ENCODE measurements around the gene ASPG. TPM values are rescaled to one million over a fixed set of nuclear protein-coding genes. Genes with fewer than 3 reads are reported as not detected.

Gene ASPG
- polyA plus RNA-seq, 1 experiment, result not detected

- TF ChIP-seq CTCF (IDR thresholded peaks at IDR 0.05; ENCODE audit: low read depth, low read length), result no peak
- no peak overlapping the region for H3K4me3 ChIP-seq (ENCODE audit: low read depth, low read length)
- H3K27me3 ChIP-seq (ENCODE audit: control insufficient read depth, insufficient read depth, low read length), result peaks cover 2% of the 10 kb centered on the region
- DNase-seq (ENCODE audit: low read depth, low spot score), result no peak
- ChIA-PET CTCF (no interaction called here), POLR2A (no interaction called here)
- H3K27ac ChIP-seq (ENCODE audit: low read depth, low read length), result no peak overlapping the region
- no peaks in the 10 kb centered on the region; the same call in 1 of the 2 replicates for H3K9me3 ChIP-seq (ENCODE audit: control insufficient read depth, insufficient read depth, low read length)
Observed at GRCh38 chr14:104081261-104081835, 4.2 kb upstream of the ASPG start.

GRCh38 chr14:104081951-104082464 is 3.5 kb upstream of the ASPG start:
- H3K9me3 ChIP-seq (ENCODE audit: control insufficient read depth, insufficient read depth, low read length), result no peaks in the 10 kb centered on the region; the same call in 1 of the 2 replicates
- no peak overlapping the region for H3K4me3 ChIP-seq (ENCODE audit: low read depth, low read length)
- H3K27ac ChIP-seq (ENCODE audit: low read depth, low read length), result no peak overlapping the region
- H3K27me3 ChIP-seq (ENCODE audit: control insufficient read depth, insufficient read depth, low read length), result peaks cover 4% of the 10 kb centered on the region
- no peak for TF ChIP-seq CTCF (IDR thresholded peaks at IDR 0.05; ENCODE audit: low read depth, low read length)
- CTCF ChIA-PET, result no interaction called here
- POLR2A ChIA-PET, result no interaction called here
- no peak for DNase-seq (ENCODE audit: low read depth, low spot score)

GRCh38 chr14:104082807-104083206 is 2.7 kb upstream of the ASPG start:
- CTCF ChIA-PET, result no interaction called here
- no peak for TF ChIP-seq CTCF (IDR thresholded peaks at IDR 0.05; ENCODE audit: low read depth, low read length)
- Histone ChIP-seq H3K27me3 (ENCODE audit: control insufficient read depth, insufficient read depth, low read length) (peaks cover 4% of the 10 kb centered on the region), H3K4me3 (ENCODE audit: low read depth, low read length) (no peak overlapping the region), H3K9me3 (ENCODE audit: control insufficient read depth, insufficient read depth, low read length) (no peaks in the 10 kb centered on the region; the same call in 1 of the 2 replicates), H3K27ac (ENCODE audit: low read depth, low read length) (no peak overlapping the region)
- POLR2A ChIA-PET, result no interaction called here
- DNase-seq (ENCODE audit: low read depth, low spot score), result no peak

GRCh38 chr14:104084251-104085002 is 1.1 kb upstream of the ASPG start:
- no peak for DNase-seq (ENCODE audit: low read depth, low spot score)
- CTCF ChIA-PET, result interaction anchor here (1.4 kb wide), 1 partner anchor 9 kb away, joined by 4 read pairs; no protein-coding TSS in a partner anchor
- H3K9me3 ChIP-seq (ENCODE audit: control insufficient read depth, insufficient read depth, low read length), result no peaks in the 10 kb centered on the region; the same call in 1 of the 2 replicates
- H3K27me3 ChIP-seq (ENCODE audit: control insufficient read depth, insufficient read depth, low read length), result peaks cover 4% of the 10 kb centered on the region
- POLR2A ChIA-PET, result no interaction called here
- no peak for TF ChIP-seq CTCF (IDR thresholded peaks at IDR 0.05; ENCODE audit: low read depth, low read length)
- no peak overlapping the region for H3K27ac ChIP-seq (ENCODE audit: low read depth, low read length)
- no peak overlapping the region for H3K4me3 ChIP-seq (ENCODE audit: low read depth, low read length)

GRCh38 chr14:104085889-104086201 is 345 bp downstream of the ASPG start:
- H3K27me3 ChIP-seq (ENCODE audit: control insufficient read depth, insufficient read depth, low read length), result peaks cover 4% of the 10 kb centered on the region
- no peak overlapping the region for H3K27ac ChIP-seq (ENCODE audit: low read depth, low read length)
- no peak for DNase-seq (ENCODE audit: low read depth, low spot score)
- ChIA-PET POLR2A (no interaction called here), CTCF (no interaction called here)
- H3K9me3 ChIP-seq (ENCODE audit: control insufficient read depth, insufficient read depth, low read length), result peaks cover 4% of the 10 kb centered on the region; the same call in 1 of the 2 replicates
- no peak for TF ChIP-seq CTCF (IDR thresholded peaks at IDR 0.05; ENCODE audit: low read depth, low read length)
- no peak overlapping the region for H3K4me3 ChIP-seq (ENCODE audit: low read depth, low read length)
